A673 (cell line): ENCODE measurements around the gene GHRHR. TPM values are rescaled to one million over a fixed set of nuclear protein-coding genes. Genes with fewer than 3 reads are reported as not detected.

Experiments used
- BruUV-seq: library from RNA; stranded (reverse); fragments of 400-500 nt; replicated peaks from 2 replicates; lab custom pipeline; 2021; lab: Mats Ljungman, UMichigan
- CTCF ChIA-PET: fragments of 300-600 bp; sonication (Branson Sonifier 250); formaldehyde crosslinking; loops from one replicate; lab custom pipeline; 2022; ENCODE audit warnings: antibody characterized with exemption; lab: Charles Lee
- POLR2A ChIA-PET: fragments of 300-600 bp; sonication (Branson Sonifier 250); formaldehyde crosslinking; loops from one replicate; lab custom pipeline; 2022; ENCODE audit warnings: antibody characterized with exemption; ENCODE audit not compliant: low non-redundant PET; lab: Charles Lee
- DNase-seq: peaks from one replicate; pipeline ENCODE4 v3.0.0-alpha.2; 2015; ENCODE audit warnings: low spot score
- H3K27ac ChIP-seq: fragments of 200-600 bp; sonication (generic); 2 replicates; pipeline ENCODE4 v1.5.1; 2016; ENCODE audit warnings: mixed run types, low read depth, mild to moderate bottlenecking, mixed read lengths, antibody characterized with exemption, low read length; ENCODE audit not compliant: poor library complexity, severe bottlenecking
- H3K27me3 ChIP-seq: fragments of 200-600 bp; sonication (generic); replicated peaks from 2 replicates; pipeline ENCODE4 v1.6.1; 2017; ENCODE audit warnings: mixed run types, low read depth, mild to moderate bottlenecking, mixed read lengths, antibody characterized with exemption, low read length; ENCODE audit not compliant: insufficient read depth, poor library complexity
- H3K36me3 ChIP-seq: fragments of 200-600 bp; sonication (generic); 2 replicates; pipeline ENCODE4 v1.6.1; 2016; ENCODE audit warnings: mixed run types, mild to moderate bottlenecking, mixed read lengths, antibody characterized with exemption, low read length; ENCODE audit not compliant: insufficient read depth, poor library complexity, severe bottlenecking
- H3K4me1 ChIP-seq: fragments of 200-600 bp; sonication (generic); 2 replicates; pipeline ENCODE4 v1.6.1; 2017; ENCODE audit warnings: mixed run types, mild to moderate bottlenecking, mixed read lengths, antibody characterized with exemption, low read length; ENCODE audit not compliant: insufficient read depth, poor library complexity, severe bottlenecking
- H3K4me3 ChIP-seq: fragments of 200-600 bp; sonication (generic); 2 replicates; pipeline ENCODE4 v1.5.1; 2016; ENCODE audit warnings: low read depth, mixed run types, mild to moderate bottlenecking, mixed read lengths, low read length; ENCODE audit not compliant: poor library complexity, severe bottlenecking
- H3K9me3 ChIP-seq: fragments of 200-600 bp; sonication (generic); 2 replicates; pipeline ENCODE4 v1.6.1; 2016; ENCODE audit warnings: mixed run types, low read depth, mild to moderate bottlenecking, mixed read lengths, antibody characterized with exemption, low read length; ENCODE audit not compliant: poor library complexity, severe bottlenecking
- EZH2 ChIP-seq: fragments of 200-600 bp; sonication (generic); IDR thresholded peaks from 2 replicates; pipeline ENCODE4 v1.6.1; 2017; ENCODE audit warnings: borderline replicate concordance, low read depth, mild to moderate bottlenecking, mixed read lengths, antibody characterized with exemption, low read length; ENCODE audit not compliant: poor library complexity, severe bottlenecking
- intact Hi-C: fragments of 100-400 bp; cut with micrococcal nuclease; formaldehyde crosslinking; loops from one replicate; pipeline ENCODE4 v1.10.0; 2022; ENCODE audit not compliant: unreplicated experiment
- total RNA-seq: library from RNA; stranded (reverse); gene quantifications from 2 replicates; pipeline ENCODE4 v1.2.3, GENCODE V29; 2021
- TF ChIP-seq, protein P1 (sequence below): fragments of 300-800, 200-600 bp; sonication (generic); conservative IDR thresholded peaks from 2 replicates; pipeline ENCODE4 v1.5.1; 2017; ENCODE audit warnings: low read depth, mild to moderate bottlenecking, antibody characterized with exemption, low read length, moderate library complexity, mixed read lengths

The GHRHR gene
- total RNA-seq, 1 experiment from 2014 or later = not detected

DNA sequence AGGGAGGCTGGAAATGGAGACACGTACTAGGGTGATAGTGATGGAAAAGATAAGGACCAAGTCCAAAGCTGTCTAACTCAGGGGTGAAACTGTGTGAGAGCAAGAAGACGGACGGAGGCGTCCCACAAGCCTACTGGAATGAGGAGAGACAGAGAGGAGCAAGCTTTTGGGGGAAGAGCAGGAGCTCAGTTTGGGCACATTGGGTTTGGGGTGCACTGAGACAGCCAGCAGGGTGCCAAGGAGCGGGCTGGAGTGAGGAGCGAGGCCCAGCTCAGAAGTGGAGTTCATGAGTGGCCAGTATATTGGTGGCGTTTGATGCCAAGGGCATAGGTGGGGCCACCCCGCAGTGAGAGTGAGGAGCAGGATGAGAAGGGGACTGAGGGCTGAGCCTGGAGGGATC is 22.6 kb downstream of the GHRHR start:
- Histone ChIP-seq H3K27me3 (no peaks in the 10 kb centered on the region), H3K4me3 (no peak overlapping the region), H3K4me1 (no peaks in the 10 kb centered on the region), H3K9me3 (no peaks in the 10 kb centered on the region), H3K36me3 (no peaks in the 10 kb centered on the region), H3K27ac (no peak overlapping the region)
- intact Hi-C loops = no loop called here
- ChIA-PET POLR2A (no interaction called here), CTCF (interaction anchor here (0.8 to 1.2 kb wide), 2 partner anchors 136 to 139 kb away, joined by 4 to 5 read pairs; no protein-coding TSS in a partner anchor)
- no peak for TF ChIP-seq EZH2
- no peak for DNase-seq
- BruUV-seq = no TSS peak

DNA sequence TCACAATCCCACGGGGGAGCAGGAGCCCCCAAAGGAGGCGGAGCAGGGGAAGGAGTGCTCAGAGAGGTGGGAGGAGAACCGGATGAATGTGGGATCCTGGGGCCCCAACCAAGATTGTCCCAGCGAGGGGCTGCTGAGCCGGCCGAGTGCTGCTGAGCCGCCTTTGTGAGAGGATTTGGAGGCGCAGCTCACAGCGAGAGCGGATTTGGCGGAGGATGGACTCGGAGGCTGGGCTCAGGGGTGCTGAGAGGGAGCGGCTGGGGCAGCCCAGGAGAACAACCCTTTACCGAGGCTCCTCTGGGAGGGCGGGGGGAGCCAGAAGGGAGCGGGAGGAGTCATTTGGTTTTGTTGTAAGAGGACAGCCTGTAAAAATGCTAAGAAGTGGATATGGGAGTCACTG is 23.0 kb downstream of the GHRHR start:
- CTCF ChIA-PET = interaction anchor here (1.2 kb wide), 1 partner anchor 136 kb away, joined by 5 read pairs; no protein-coding TSS in a partner anchor
- H3K27me3 ChIP-seq = no peaks in the 10 kb centered on the region
- H3K27ac ChIP-seq = no peak overlapping the region
- no peaks in the 10 kb centered on the region for H3K9me3 ChIP-seq
- no peak for TF ChIP-seq EZH2
- TF ChIP-seq, protein P1, sequence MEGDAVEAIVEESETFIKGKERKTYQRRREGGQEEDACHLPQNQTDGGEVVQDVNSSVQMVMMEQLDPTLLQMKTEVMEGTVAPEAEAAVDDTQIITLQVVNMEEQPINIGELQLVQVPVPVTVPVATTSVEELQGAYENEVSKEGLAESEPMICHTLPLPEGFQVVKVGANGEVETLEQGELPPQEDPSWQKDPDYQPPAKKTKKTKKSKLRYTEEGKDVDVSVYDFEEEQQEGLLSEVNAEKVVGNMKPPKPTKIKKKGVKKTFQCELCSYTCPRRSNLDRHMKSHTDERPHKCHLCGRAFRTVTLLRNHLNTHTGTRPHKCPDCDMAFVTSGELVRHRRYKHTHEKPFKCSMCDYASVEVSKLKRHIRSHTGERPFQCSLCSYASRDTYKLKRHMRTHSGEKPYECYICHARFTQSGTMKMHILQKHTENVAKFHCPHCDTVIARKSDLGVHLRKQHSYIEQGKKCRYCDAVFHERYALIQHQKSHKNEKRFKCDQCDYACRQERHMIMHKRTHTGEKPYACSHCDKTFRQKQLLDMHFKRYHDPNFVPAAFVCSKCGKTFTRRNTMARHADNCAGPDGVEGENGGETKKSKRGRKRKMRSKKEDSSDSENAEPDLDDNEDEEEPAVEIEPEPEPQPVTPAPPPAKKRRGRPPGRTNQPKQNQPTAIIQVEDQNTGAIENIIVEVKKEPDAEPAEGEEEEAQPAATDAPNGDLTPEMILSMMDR = no peak
- no peaks in the 10 kb centered on the region for H3K36me3 ChIP-seq
- DNase-seq = no peak
- POLR2A ChIA-PET = no interaction called here
- H3K4me3 ChIP-seq = no peak overlapping the region
- no TSS peak for BruUV-seq
- no peaks in the 10 kb centered on the region for H3K4me1 ChIP-seq
- intact Hi-C loops = no loop called here

DNA sequence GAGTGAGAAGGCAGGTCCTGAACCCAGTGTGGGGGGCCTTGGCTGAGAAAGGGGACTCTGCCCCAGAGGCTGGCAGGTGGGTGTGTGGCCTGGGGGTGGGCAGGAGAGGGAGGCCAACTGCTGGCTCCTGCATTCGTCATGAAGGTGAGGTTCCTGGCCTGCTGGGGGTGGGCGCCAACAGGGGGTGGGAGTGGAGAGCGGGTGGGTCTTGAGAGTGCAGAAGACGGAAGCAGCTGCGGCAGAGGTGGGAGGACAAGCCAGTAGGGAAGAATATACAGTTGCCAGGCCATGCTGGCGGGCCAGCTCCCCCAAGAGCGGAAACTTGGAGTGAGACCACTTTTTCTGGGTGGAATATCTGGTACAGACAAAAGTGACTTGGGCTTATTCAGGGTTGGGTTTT is 23.4 kb downstream of the GHRHR start:
- intact Hi-C loops = no loop called here

DNA sequence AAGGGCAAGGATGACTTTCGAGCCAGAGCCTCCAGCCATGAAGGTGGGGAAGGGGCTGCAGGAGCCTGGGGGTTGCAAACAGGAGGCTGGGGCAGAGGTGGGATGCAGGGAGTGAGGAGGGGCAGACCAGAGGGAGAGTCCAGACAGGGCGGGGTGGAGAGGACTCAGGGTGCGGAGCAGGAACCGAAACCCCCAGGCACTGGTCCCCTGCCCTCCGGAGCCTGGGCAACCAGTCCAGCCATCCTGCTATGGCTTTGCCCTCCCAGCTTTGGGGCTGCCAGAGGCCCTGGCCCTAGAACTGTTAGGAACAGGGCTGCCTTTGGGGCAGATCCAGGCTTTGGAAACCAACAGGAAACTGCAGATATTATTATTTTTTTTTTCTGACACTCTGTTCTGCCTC is 24.2 kb downstream of the GHRHR start:
- intact Hi-C loops = no loop called here
- no peak for DNase-seq
- no peaks in the 10 kb centered on the region for H3K27me3 ChIP-seq
- no peaks in the 10 kb centered on the region for H3K4me1 ChIP-seq
- POLR2A ChIA-PET = no interaction called here
- BruUV-seq = no TSS peak
- TF ChIP-seq EZH2 = no peak
- TF ChIP-seq, protein P1 = no peak
- no peaks in the 10 kb centered on the region for H3K9me3 ChIP-seq
- H3K4me3 ChIP-seq = no peak overlapping the region
- CTCF ChIA-PET = no interaction called here
- no peak overlapping the region for H3K27ac ChIP-seq
- no peaks in the 10 kb centered on the region for H3K36me3 ChIP-seq

More for the DNA sequence above, 23.4 kb downstream of the GHRHR start:
- H3K27me3 ChIP-seq = no peaks in the 10 kb centered on the region
- TF ChIP-seq, protein P1 = no peak
- no peak for TF ChIP-seq EZH2
- H3K36me3 ChIP-seq = no peaks in the 10 kb centered on the region
- ChIA-PET CTCF (no interaction called here), POLR2A (no interaction called here)
- H3K9me3 ChIP-seq = no peaks in the 10 kb centered on the region
- no TSS peak for BruUV-seq
- no peak for DNase-seq
- no peaks in the 10 kb centered on the region for H3K4me1 ChIP-seq
- no peak overlapping the region for H3K4me3 ChIP-seq
- no peak overlapping the region for H3K27ac ChIP-seq
